CD4-positive, alpha-beta T cell treated with Interleukin-12 subunit alpha and Interleukin-12 subunit beta, for 1 hour (primary cell): ENCODE data around the gene HGFAC.
A peak's percentile ranks its signal among the peaks of the same experiment; 100 is the strongest.

ENCODE experiments used
- DNase-seq: peaks from one replicate; pipeline ENCODE4 v3.0.0-alpha.2; 2020

HGFAC gene

DNA sequence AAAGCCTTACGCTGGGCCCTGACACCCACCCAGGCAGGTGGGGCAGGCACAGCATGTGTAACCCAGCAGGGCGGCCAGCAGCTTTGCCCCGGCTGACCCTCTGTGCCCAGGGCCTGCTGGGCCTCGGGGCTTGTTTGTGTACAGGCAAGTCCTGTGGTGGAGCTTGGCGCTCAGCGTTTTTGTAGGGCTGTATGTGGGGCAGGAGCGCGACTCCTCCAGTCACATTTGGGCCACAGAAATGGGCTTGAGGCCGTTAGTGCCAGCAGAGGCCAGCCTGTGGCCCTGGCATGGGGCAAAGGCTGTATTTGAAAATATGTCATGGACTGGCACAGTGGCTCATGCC lies 14.7 kb upstream of the HGFAC start:
- DNase-seq = no peak

DNA sequence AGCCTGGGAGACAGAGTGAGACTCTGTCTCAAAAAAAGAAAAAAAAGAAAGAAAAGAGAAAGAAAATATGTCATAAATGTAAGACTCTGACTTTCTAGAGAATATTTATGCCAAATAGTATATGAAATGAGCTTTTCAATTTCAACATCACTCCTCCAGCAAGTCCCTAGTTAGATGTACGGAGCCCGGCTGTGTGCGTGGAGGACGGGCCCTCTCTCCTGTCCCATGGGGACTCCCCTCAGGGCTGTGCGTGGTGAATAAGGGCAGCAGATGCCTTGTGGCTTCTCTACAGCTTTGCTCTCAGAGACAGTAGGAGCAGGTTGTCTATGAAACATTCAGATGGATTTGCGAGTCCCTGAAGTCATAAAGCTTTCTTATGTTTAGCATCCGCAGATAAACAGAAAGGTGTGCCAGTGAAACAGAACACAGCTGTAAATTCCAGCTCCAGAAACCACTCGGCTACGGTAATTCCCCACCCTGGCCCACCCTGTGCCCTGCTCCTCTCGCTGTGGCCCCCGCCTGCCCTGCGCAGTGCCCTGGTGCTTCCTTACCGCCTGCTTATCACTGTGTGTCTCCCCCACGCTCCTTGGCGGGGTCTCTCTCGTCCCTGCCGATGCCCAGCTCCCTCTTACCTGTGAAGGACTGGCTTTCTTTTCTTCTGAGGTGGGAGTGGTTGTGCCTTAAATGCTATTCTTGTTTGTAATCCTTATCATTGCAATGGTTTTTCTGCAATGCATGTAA lies 13.9 kb upstream of the HGFAC start:
- DNase-seq = no peak

DNA sequence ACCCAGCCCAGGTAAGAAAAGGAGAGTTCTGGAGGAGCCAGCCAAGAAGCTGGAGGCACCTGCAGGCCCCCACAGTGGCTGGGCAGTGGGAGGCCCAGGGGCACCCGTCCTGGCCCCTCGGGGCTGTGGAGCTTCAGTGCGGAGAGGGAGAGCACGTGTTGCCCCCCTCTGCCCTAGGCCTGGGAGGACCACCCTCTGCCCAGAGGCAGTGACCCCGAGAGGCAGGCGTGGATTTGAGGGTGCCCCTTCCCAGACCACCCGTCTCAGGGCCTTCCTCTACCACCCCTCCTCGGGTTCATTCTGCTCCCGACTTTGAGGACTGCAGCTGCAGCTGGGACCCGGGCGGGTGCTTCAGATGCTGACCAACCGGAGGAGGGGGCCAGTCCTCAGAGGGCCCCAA lies 12.1 kb upstream of the HGFAC start:
- no peak for DNase-seq

DNA sequence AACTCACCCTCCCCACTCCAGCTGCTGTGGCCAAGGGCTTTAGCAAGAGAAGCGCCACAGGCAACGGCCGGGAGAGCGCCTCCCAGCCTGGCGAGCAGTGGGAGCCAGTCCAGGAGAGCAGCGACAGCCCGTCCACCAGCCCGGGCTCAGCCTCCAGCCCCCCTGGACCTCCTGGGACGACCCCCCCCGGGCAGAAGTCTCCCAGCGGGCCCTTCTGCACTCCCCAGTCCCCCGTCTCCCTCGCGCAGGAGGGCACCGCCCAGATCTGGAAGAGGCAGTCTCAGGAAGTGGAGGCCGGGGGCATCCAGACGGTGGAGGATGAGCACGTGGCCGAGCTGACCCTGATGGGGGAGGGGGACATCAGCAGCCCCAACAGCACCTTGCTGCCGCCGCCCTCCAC lies 11.2 kb upstream of the HGFAC start:
- no peak for DNase-seq

DNA sequence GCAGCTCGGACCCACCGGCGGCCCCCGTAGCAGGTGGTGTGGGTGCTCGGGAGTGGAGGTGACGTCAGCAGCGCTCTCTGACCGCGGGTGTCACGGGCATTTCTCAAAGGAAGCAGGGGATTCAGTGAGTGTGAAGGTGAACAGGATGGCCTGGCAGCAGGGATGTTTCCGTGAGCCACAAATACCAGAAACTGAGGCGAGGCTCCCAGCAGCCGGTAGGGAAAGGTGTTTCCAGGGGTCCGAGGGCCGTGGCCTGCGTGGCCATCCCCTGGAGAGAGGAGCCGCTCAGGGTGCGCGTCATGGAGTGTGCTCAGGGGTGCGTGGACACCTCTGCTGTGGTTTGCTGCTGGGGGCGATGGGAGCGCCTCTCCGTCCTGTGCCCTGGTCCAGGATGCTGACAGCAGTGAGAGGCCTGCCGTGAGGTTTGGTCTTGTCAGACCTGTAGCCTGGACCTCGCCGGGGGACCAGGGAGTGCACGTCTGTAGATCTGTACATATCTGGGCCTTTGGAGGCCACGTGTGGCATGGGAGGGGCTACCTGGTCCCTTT lies 10.2 kb upstream of the HGFAC start:
- no peak for DNase-seq

DNA sequence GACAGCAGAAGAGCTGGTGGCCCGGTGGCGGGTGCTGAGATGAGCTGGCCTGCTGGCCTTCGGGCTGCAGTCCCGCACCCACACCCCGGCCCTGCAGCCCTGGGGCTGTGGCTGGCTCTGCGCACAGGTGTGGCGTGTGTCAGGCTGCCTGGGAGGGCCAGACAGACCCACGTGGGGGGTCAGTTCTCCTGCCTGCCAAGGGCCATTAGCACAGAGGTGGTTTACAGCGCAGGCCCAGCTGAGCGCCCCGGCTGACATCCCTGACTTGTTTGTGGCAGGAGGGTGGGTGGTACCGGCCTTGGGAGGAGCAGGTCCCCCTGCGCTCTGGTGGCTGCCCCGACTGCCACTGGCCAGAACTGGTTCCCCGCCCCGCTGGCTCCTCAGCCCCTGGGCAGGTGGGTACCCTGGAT lies 9.4 kb upstream of the HGFAC start:
- DNase-seq = no peak

DNA sequence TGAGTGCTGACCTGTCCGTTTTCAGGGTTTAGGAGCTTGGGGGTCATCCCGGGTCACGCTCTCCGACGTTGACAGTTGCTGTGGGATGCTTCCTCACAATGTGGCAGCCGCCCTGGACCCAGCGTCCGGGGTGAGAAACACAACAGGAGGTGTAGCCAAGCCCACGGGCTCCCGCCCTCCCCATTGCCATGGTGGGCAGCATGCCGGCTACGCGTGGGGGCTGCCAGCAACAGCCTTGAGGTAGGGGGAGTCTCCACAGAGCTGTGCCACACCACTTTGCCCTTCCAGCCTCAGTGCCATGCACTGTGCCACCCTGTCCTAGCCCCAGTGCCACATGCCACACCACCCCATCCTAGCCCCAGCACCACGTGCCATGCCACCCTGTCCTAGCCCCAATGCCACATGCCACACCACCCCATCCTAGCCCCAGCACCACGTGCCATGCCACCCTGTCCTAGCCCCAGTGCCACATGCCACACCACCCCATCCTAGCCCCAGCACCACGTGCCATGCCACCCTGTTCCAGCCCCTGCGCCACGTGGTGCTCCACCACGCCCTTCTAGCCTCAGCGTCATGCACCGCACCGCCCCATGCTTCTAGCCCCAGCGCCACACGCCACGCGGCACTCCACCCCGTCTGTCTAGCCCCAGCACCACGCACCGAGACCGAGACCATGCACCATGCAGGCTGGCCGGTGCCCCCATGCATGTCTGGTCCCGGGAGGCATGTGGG lies 8.5 kb upstream of the HGFAC start:
- no peak for DNase-seq

DNA sequence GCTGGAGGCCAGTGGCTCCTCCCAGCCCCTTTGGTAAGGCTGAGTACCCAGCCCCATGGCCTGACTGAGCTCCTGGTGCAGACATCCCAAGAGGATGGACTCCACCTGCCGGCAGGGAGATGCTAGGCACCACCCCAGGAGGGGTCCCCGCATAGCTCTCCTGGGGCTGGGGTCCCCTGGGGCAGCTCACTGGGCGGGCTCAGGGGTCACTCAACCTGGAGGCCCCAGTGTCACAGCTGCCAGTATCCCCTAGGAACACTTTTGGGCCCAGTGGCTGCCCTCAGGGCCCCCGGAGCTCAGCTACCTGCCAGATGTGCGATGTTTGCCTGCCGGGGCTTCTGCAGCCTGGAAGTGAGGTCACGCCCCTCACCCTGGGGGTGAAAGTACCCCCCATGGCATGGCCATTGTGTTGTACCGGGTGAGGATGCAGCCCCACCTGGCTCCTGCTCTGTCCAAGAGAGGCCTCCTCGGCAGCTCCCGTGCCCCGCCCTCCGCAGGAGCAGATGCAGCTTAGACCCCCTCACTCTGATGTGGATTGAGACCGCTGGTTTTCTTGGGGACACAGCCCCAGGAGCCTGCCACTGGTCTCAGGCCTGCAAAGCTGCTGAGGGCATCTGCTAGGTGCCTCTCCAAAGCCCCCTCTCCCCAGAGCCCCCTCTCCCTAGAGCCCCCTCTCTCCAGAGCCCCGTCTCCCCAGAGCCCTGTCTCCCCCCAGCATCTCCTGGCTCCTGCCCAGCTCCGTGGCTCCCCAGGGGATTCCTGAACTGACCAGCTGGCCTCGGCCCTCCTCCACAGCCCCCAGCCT lies 6.7 kb upstream of the HGFAC start:
- no peak for DNase-seq

DNA sequence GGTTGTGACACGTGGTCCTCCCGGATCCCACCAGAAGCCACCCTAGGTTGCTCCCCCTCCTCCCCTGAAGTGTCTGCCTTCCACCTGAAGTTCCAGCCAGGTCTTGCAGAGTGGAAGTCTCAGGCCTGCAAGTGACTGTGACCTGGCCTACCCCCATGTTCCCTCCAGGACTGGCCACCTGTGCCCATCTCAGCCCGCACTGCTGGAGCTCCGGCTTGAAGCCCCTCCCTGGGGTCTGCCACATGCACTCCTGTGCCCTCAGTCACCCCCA lies 6.1 kb upstream of the HGFAC start:
- no peak for DNase-seq

DNA sequence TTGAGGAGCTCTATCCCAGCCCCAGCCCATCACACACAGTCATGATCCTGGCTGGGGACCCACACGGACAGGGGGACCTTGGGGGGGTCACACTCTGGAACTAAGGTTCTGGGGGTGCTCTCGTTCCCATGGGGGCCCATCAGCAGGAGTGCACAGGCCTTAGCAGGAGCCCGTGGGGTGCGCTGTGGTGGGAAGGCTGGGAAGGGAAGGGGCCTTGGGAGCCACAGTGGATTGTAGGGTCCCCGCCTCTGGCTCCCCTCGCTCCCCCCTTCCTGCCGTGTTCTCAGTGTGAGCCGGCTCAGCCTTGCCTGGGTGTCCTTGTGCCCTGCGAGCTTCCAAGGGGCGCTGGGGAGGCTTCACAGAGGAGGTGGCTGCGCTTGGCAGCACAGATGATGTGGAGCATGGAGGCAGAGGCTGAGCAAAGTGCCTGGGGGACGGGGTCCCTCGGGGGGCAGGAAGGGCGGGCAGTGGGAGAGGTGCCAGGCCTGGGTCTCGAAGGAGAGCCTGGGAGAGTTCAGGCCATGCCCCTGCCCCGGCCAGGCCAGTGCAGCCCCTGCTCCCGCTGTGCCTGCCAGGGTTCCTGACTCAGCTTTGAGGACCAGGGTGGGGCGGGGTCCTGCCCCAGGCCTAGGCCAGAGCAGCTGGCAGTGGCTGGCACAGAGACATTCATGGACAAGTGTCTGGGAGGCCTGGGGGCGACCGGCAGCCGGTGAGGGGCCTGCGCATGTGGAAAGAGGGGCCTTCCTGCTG lies 5.5 kb upstream of the HGFAC start:
- no peak for DNase-seq

DNA sequence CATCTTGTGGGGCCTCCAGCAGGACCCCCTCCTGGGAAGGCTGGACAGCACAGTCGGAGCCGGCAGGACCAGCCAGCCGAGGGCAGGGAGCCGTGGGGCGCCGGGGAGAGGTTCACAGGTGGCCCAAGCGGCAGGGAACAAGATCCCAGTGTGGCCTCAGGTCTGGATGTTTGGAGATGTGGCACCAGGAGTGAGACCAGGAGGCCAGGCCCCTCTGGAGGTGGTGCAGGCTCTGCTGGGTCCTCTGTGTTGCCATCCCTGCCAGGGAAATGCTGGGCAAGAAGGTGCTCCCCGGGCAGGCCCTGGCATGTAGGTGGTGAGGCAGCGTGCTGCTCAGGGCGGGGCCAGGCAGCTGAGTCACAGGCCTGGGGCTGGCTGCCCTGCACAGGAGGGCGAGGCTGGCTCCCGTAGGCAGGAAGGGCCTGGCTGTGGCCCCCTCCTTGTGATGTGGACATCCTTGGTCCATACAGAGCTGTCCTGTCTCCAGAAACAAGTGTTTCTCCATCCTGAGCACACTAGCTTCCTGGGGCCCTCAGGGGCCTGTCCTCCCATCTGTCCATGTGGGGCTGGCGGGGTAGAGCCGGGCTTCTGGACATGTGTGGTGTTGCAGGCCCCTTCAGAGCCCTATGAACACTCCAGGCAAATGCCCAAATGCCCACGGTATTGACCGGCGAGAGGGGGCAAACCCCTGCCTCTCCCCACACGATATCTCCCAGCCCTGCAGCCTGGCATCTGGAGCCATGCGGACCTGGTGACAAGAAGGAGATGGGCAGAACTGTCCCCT lies 4.8 kb upstream of the HGFAC start:
- no peak for DNase-seq

DNA sequence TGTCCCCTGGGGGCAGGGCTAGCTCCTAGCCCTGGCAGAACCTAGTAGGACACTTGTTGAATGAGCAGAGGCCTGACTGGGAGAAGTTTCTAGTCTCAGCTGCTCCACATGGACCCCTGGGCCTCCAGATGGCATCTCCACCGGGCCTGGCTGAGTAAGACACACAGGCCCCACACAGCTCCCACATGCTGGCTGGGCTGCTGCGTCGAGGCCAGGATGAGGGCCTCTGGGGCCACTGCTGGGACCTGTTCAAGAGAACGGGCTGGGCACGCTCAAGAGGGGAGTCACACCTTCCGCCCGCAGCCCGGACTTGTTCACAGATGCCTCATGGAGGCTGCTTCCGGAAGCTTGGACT lies 4.2 kb upstream of the HGFAC start:
- no peak for DNase-seq

DNA sequence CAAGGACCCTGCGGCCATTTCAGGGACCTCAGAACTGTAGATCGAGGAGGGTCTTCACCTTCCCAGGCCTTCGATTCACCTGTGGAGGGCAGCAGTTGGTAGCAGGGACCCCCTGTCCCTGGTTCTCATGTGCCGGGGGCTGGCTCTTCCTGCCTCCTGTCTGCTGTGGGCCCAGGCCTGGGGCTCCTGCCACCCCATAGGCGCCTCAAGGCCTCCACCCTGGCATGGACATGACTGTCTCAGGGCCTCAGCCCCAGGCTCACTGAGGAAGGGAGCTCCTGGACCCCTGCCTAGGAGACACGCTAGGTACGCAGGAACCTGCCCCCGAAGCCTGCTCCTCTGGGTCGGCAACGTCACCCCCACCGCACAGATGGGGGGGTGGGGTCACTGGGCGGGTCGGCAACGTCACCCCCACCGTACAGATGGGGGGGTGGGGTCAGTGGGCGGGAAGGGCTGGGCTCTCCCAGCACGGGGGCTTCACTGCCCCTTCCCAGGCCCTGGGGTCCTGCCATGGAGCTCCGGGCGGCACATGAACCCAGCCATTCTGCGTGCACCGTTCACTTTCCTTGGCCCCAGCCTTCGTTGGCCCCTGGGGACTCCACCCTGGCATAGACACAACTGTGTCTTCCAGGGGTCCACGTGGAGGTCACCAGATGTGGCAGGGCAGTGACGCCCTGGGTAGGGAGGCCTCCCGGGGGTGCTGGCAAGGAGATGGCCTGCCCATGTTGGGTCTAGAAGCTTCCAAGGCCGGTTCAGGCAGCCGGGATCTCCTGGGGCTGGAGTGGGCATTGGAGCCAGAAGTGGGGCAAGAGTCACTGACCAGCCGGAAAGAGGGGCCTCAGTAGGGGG lies 3.5 kb upstream of the HGFAC start:
- DNase-seq = no peak

DNA sequence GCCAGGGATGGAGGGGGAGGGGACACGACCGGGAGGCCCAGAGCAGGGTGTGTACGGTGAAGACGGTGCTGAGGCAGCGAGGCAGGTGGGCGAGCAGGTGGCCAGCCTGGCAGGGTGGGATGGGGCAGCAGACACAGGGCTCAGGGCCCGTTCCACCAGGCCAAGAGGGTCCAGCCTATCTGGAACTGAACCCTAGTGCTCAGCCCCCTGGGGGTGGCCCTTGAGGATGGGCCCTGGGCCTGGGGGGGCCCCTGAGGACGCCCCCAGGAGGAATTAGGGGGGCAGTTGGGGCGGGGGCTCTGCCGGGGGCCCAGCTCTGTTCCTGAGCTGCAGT lies 3.0 kb upstream of the HGFAC start:
- no peak for DNase-seq

DNA sequence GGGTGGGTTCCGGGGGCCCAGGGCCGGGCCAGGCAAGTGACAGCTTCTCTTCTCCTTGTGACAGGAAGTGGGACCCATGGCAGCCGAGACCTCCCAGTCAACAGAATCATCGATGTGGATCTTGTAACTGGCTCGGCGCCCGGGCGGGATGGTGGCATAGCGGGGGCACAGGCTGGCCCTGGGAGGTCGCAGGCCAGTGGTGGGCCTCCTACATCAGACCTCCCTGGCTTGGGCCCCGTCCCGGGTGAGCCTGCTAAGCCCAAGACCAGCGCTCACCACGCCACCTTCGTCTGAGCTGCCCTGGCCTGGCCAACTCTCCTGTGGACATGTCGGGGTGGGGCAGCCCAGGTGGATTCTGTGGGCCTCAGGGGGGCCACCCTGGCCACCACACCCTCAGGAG lies 2.4 kb upstream of the HGFAC start:
- DNase-seq = no peak

DNA sequence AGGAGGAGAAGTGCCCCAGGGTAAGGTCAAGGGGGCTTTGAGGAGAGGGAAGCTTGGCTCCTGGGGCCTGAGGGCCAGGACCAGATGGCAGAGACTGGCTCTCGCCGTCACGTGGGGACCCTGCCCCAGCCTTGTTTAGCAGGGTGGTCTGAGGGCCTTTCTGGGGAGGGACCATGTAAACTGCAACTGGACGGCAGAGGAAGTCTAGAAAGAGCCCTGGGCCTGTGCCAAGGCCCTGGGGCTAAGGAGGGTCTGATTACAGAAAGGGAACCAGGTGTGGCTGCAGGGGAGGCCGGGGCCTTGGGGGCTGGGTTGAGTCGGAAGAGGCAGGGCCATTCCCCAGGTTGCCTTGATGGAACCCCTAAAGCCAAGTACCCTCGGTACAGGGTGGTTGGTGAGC lies 1.8 kb upstream of the HGFAC start:
- no peak for DNase-seq

DNA sequence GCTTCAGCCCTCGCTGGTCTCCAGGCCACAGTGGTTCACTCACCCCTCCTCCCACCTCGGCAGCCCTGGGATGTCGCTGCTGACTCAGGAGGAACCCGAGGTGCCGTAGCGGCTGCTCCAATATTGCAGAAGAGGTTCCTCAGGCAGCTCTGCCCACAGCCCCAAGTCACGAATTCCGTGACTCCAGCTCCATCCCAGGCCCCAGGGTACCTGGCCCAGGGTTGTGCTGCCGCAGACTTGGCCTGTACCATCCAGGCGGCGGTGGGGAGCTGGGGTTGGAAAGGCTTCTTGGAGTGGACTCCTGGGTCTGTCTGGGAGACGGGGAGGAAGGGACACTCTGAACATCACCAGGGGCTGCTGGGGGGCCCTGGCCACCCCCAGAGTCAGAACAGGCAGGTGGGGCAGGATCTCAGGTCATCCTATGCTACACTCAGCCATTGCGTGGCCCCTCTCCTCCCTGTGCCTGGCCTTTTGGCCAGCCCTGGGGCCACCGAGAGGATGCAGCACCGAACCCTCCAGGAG lies 728 bp upstream of the HGFAC start:
- DNase-seq = no peak

DNA sequence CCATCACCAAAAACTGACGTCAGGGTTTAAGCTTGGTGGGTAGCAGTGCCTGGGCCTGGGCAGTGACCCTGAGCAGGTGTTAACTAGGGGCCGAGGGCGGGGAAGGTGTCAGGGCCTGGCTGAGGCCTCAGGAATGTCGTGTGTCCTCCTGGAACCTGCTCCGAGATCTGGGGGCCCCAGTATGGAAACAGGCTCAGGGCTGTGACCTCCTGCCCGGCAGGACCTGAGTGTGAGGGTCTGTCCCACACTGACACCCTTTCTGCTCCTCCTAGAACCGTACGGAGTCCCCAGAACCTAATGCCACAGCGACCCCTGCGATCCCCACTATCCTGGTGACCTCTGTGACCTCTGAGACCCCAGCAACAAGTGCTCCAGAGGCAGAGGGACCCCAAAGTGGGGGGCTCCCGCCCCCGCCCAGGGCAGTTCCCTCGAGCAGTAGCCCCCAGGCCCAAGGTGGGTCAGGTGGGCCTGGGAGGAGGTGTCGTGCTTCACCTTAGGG lies 741 bp downstream of the HGFAC start:
- no peak for DNase-seq

DNA sequence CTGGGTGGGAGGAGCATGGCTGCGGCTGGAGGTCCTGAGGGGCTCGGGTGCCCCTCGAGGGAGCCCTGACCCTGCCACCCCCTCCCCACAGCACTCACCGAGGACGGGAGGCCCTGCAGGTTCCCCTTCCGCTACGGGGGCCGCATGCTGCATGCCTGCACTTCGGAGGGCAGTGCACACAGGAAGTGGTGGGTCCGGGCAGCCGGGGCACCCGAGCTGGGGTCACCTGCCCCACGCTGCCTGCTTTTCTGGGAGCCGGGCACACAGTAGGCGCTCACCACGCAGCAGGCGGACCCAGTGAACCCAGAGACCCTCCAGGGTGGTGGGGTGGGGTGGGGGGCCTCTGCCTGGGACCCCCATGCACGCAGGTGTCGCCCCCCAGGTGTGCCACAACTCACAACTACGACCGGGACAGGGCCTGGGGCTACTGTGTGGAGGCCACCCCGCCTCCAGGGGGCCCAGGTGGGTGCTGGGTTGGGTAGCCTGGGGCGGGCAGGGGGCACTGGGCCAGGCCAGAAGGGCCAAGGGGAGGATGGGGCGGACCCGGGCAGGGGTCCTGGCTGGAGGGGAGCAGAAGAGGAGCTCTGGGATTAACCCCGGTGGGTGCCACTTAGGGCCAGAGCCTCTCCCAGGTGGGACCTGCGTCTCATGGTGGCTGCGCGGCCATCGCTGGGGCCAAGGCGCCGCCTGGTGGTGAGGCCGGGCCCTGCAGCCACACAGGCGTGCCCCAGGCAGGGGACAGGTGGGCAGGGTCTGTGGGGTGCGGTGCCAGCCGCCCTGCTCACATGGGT lies 1.4 kb downstream of the HGFAC start:
- DNase-seq = peak; percentile 65

DNA sequence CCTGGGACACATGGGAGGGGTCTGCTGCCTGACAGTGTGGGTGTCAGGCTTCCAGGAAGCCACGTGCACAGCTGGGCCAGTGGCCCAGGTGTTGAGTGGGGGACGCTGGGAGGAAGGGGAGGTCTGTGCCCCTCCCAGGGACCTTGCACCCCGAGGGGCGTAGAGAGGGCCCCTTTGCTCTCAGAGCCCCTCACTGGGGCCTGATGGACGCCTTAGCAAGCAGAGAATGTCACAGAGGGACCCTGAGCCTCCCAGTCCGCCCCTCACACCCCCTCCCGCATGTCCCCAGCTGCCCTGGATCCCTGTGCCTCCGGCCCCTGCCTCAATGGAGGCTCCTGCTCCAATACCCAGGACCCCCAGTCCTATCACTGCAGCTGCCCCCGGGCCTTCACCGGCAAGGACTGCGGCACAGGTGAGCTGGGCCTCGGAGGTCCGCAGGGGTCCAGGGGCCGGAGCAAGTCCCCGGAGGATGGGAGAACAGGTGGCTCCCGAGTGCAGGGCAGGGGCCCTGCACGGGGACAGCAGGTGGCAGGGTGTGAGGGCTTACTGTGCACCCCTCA lies 2.1 kb downstream of the HGFAC start:
- DNase-seq = no peak
